ENCODE results near the gene KCNQ2.

KCNQ2 gene

DNA sequence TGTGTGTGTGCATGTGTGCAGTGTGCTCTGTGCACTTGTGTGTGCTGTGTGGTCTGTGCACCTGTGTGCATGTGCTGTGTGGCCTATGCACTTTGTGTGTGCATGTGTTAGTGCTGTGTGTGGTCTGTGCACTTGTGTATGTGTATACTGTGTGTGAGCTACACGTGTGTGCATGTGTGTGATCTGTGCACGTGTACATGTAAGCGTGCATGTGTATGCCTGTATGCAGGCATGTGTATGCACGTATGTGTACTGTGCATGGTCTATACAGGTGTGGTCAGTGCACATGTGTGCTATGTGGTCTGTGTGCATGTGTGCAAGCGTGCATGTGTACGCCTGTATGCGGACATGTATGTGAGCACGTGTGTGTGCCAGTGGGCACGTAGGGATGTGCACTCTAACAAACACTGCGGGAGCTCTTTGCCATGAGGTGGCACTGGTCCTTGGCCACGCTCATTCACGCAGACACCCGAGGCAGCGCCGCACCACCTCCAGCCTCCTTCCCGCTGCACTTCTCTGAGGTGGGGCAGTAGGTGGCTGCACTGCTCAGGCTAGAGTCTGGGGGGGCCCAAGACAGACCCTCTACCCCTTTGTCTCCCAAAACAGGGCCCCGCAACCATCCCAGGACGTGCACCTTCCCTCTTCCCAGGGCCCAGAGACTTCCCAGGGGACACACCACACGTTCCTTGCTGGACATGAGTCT, 68.9 kb downstream of the KCNQ2 start:
- DNase-seq: no peak

DNA sequence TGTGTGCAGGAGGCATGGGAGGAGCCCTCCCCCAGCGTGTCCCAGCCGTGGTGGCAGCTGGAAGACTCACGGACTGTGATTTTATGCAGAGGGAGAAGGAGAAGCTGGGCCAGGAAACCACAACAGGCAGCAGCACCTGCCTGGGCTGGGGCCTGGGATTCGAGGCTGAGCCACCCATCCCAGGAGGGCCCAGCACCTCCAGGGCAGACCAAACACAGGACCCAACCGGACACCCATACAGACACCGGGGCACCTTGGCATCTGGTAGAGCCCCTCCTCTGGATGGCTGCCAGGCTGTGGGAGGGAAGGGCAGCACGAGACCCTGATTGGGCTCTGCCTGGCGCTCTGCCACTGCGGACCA, 69.6 kb downstream of the KCNQ2 start:
- no peak for DNase-seq

DNA sequence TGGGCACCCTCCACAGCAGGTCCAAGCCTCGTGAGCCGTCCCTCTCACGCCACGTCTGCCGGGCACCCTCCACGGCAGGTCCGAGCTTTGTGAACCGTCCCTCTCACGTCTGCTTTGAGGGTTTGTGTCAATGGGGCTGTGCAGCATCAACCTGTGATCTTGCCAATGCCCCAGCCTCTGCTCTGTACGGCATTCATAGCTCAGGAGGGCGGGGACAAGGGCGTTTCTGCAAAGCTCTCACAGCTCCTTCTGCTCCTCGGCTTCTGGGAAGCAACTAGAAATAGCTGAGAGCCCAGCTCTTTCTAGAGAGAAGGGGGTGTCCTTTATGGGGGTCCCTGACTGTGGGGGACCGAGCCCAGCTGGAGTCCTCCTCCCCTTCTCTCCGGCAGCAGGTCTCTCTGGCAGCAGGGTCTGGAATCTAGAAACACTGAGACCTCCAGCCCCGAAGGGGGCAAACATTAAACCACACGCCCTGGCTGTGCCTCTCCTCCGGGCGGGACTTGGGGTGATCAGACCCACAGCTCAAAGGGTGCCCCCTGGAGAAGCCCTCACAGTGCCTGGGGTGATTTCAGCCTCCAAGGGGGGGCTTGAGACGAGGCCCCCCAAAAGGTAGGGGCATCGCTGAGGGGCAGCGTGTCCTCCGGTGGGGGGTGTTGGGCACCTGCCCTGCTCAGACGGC, 70.1 kb downstream of the KCNQ2 start:
- DNase-seq: no peak

DNA sequence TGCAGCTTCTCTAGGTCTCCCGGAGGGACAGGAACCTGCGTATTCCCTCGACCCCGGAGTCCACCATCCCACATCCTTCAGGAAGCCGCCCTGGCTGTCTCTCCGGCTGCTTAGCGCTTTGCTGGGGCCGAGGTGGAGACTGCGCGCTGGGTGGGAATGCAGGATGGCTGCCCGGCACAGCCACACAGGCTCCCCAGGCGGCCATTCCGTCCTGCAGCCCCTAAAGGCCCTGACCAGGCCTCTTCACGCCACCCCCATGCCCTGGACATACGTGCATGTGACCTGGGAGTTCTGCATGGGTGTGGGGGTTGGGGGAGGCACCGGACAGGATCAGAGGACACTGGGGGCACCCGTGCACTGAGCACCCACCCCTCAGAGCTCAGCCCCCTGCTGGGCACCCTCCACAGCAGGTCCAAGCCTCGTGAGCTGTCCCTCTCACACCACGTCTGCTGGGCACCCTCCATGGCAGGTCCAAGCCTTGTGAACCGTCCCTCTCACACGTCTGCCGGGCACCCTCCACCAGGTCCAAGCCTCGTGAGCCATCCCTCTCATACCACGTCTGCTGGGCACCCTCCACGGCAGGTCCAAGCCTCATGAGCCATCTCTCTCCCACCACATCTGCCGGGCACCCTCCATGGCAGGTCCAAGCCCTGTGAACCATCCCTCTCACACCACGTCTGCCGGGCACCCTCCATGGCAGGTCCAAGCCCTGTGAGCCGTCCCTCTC, 70.9 kb downstream of the KCNQ2 start:
- no peak for DNase-seq

DNA sequence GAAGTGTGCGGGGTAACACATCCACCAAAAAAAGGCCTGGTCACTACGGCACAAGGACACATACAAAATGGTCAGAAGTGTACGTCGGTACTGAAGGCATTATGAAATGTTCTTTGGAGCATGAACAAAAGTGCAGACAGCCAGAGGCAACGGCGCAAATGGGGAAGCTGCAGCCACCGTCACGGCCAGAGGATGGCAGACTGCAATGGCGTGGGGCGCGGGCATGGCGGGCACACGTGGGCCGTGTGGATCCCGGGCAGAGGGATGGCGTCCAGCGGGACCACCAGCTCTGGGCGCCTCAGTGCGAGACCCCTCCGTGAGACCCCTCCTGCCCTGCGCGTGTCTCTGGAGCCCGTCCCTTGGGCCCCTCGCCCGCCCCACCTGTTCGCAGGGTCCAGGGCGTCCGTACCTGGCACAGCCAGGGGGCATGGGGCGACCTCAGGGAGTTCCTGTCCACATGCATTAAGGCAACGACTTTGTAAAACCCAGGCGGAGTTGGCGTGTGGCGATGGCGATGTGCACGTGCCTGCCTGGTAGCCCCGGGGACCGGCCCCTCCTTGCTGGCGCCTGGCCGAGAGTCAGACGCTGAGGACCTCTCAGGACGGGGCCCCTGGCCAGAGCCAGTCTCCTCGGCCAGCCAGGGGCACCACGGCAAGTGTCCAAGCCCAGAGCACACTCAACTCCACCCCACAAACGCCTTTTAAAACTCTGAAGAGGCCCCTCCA, 71.8 kb downstream of the KCNQ2 start:
- DNase-seq: no peak

DNA sequence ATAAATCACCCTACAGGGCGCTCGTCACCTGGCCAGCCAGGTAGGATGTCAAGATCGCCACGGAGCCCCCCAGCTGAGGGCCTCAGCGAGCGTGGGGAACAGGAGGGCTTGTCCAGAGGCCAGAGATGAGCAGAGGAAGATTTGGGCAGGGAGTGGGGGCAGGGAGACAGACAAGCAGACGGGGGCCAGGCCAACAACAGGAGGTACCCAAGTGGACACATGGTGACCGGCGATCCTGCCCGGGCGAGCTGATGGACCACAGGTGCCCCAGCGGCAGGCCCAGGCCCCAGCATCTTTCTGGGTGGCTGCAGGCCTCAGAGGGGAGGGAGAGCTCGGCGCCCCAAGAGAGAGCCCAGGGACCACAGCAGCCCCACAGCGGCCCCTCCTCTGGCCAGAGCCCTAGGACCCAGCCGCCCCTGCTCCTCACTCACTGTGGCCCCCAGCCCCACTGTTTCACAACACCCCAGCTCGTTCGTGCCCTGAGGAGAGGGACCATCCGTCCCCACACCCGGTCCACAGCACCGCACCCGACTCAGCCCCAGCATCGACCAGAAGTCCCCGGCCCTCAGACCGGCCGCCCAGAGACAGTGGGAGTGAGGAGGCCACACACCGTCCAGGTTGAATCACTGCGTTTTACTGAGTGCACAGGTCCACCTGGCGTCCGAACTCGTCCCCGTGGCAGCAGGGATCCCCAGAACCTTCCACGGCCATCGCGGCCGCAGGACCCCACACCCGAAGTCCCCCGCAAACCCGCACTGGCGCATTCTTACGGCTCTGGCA, 72.7 kb downstream of the KCNQ2 start:
- no peak for DNase-seq

DNA sequence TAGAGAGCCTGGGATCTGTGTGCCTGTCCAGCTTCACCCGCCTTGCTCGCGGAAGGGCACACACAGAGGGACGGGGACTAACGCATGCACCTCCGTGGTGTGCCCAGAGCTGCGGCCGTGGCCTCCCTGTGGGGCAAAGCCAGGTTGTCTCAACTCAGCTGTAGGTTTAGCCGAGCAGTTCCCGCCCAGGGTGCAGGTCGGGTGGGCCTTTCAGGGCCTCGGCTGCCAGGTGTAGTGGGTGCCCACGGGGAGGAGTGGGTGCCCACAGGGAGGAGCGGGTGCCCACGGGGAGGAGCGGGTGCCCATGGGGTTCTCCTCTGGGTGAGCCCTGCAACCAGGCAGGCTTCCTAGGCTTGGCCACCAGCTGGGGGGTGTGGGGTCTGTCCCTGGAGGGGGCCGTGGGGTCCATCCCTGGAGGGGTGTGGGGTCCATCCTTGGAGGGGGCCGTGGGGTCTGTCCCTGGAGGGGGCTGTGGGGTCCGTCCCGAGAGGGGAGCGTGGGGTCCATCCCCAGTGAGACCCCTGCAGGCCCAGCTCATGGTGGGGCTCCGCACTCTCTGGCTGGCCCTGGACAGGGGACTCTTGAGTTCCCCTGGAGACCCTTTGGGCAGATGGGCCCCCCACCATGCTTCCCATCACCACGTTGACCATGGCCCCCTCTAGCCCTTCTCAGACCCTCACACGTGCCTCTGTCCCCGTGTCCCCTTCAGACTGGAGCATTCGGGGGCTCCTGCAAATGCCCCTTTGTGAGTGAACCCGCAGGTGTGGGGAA, 73.5 kb downstream of the KCNQ2 start:
- no peak for DNase-seq

DNA sequence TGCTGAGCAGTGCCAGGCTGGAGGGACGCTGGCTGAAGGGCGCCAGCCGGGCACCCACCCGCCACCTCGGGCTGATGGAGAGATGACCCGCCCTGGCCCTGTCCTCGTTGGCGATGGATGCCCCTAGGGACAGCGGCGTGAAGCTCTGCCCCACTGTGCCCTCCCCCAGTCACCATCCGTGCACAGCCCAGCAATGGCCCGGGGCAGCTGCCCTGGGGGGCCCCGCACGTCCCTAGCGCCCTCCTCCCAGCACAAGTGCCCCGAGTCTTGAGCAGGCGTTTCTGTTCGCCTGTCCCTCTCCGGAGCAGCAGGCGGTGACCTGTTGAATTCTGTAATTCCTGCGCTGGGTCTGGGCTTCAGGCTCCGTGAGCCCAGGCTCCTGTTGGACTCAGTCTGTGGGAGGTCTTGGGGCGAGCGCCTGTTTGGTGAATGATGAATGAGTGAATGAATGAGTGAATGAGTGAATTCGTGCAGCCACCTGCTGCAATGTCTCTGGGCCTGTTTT, 74.5 kb downstream of the KCNQ2 start:
- DNase-seq: no peak

DNA sequence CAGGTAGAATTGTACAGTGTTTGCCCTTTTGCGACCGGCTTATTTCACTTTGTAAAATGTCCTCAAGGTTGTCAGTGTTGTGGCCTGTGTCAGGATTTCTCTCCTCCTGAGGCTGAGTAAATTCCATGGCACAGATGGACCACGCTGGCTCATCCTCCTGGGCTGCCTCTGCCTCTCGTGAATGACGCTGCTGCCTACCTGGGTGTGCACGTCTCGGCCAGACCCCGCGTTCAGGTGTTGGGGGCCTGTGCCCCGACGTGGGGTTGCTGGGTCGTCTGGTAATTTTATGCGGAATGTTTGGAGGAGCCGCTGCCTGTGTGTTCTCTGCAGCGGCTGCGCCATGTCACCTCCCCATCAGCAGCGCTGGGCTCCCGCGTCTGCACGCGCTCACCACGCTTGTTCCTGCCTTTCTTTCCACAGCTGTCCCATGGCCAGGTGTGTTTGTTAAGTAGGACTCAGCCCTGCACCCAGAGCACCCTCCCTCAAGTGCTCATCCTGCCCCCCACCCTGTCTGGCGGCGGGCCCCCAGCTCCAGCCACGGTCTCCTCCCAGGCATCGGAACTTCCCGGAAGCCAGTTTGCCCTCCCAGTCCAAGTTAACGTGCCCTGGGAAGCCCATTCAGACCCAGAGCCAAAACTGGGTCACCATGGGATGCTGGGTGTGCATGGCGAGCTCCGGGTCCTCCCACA, 75.2 kb downstream of the KCNQ2 start:
- no peak for DNase-seq

DNA sequence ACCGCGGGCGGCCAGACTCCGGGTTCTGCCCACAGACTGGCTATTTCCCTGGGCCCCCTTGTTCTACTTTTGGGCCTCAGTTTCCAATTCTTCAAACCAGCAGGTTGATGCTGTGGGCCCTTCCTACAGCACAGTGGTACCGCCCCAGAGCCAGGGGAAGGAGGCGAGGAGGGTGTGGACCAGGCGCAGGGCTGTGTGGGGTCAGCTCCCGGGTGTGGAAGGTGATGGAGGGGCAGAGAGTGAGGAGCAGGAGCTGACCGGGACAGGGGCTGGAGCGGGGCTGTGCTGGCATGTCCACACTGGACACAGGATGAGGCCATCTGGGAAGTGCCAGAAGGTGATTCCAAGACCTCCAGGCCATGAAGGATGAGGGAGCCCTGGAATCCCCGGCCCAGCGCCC, 76.2 kb downstream of the KCNQ2 start:
- no peak for DNase-seq

DNA sequence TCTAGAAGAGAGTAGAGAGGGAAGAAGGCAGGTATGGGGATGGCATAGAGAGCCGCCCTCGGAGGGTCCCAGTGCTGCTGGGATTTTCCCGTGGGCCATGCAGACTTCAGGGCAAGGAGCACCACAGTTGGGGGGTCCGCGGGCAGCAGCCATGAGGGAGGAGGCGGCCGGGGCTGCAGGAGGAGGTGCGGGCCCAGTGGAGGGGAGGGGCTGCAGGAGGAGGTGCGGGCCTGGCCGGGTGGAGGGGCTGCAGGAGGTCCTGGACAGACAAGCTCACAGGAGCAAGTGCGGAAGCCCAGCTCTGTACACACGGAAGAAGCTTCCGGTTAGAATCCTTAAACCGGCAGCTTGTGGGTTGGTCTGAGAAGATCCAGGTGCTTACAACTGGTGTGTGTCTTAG, 76.7 kb downstream of the KCNQ2 start:
- no peak for DNase-seq

DNA sequence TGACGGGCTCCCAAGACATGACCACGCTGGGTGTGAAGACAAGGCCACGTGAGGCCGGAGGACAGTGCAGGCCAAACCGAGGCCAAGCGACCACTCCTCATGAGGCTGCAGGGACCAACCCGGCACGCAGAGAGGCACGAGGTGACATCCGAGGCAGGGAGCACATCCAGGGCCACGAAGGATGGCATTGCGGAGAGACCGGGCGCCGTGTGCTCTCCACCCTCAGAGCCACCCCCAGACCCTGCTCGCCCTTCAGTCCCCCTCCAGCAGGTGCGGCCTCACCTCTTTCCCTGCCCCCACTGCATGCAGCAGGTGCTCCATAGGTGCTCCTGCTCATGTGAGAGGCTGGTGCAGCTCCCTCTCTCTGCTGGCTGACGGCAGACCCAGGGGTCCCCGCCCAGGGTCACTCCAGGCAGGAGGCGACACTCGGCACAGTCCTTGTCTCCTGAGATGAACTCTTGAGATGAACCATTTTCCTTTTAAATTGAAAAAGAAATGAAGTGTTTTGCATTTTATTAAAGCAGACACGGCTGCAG, 77.5 kb downstream of the KCNQ2 start:
- no peak for DNase-seq

DNA sequence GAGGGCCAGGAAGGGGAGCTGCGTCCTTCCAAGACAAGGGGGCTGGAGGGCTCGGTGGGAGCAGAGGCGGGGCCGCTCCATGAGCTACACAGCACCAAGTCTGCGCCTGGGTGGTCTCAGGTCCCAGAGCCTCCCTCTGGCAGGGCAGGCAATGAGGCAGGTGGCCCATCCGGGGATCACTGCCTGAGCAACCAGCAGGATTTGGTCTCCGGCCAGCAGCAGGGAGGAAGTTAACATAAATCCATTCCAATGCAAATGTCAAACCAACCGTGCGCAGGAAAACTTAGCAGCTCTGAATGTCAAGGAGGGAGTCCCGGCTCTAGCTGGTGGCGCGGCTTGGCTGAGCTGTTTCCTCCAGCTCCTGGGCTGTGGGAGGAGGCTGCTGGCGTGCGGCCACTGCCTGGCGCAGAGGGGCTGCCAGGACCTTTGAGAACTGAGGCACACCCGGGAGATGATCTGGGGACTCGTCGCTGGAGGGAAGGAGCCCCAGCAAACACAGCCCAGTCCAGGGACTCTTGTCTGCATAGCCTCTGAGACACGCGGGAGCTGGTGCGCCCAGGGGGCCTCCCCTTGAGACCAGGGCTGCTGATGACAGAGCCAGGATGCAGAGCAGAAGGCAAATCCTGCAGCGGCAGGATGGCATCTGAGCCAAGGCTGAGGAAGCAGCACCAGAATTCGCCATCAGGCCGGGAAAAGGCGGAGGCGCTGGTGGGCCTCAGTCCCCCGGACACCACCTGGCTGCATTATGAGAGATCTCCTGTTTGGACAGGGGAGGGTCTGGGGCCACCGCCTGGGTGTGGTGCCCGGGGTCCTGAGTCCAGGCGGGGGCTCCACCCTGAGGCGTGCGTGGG, 78.2 kb downstream of the KCNQ2 start:
- DNase-seq: no peak

DNA sequence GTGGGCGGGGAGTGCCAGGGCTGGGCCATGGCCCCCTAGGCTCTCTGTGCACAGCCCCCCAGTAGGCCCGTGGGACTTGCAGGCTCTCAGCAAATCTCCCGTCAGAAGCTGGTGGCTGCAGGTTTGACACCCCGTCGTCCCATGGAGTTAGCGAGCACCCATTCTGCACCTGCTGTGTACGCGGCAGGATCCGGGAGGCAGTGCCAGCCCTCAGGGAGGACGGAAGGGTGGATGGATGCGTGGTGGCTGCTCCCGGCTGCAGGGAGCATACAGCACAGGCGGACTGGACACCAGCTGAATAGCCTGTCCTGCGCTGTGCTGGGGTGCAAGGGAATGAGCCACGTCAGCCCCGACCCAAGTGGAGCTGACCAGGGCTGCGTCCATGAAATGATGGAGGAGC, 78.9 kb downstream of the KCNQ2 start:
- no peak for DNase-seq

DNA sequence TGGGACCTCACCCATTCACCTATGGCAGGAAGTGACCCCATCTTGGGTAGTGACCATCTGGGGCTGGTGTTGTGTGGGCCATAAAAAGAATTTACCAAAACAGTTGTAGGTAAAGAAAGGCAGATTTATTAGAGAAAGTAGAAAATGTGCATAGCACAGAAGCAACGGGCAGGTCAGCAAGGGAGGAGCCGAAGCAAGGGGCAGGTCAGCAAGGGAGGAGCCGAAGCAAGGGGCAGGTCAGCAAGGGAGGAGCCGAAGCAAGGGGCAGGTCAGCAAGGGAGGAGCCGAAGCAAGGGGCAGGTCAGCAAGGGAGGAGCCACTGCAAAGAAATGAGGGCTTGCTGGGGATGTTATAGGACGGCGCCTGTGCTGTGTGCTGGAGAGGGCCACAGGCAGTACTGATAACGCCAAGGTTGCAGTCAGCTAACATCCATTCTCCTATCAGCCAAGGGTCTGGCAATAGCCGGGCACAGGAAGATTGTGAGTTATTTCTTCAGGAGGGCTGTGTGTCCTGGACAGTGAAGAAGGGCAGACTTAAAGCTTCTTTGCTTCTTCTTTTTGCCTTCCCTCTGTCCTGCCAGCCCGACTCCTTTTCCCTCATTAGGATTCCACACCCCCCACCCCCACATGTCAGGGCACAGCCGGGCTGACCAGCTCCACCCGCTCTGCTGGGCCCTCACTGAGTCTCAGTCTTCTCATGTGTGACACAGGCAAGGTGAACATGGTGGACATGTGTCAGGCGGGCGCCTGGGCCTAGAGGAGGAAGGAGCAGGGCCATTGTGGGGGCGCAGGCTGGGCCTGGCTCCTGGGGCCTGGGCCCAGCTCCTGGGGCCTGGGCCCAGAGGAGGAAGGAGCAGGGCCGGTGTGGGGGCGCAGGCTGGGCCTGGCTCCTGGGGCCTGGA, 79.7 kb downstream of the KCNQ2 start:
- no peak for DNase-seq

DNA sequence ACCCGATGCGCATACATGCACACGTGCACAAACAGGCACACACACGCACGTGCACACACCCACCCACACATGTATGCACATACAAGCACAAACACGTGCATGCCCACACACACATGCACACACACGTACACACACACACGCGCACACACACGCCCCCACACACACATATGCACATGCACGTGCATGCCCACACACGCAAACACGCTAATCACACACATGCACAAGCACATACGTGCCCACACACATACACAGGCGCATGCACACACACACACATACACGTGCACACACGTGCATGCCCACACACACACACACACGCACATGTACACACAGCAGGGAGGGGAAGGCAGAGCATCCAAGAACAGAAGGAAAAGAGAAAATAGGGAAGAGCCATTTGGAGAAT, 84.5 kb downstream of the KCNQ2 start:
- DNase-seq: no peak

DNA sequence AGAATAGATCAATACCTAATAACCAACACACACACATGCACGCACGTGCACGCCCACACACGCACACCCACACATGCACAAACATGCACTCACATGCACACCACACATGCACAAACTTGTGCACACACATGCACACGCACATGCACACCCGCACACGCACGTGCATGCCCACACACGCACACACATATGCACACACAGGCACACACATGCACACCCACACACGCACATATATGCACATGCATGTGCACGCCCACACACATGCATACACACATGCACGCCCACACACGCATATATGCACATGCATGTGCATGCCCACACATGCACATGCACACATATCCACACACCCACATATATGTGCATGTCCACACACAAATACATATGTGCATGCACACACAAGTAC, 85.1 kb downstream of the KCNQ2 start:
- DNase-seq: no peak

DNA sequence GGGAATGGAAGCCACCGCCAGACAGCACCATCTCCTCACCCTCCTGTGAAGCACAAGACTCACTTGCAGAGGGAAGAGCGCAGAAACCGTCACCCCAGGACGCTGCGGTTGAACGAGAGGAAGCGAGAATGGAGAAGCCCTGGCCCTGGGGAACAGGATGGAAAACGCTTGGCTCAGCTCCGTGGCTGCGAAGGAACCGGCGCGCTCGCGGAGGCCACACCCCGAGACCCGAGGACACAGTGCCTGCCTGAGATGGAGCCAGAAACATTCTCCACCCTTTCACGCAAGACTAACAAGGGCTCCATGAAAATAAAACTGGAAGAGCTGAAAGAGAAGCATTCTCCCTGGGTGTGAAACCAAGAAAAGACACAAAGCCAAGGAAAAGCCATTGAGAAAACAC, 86.0 kb downstream of the KCNQ2 start:
- no peak for DNase-seq

DNA sequence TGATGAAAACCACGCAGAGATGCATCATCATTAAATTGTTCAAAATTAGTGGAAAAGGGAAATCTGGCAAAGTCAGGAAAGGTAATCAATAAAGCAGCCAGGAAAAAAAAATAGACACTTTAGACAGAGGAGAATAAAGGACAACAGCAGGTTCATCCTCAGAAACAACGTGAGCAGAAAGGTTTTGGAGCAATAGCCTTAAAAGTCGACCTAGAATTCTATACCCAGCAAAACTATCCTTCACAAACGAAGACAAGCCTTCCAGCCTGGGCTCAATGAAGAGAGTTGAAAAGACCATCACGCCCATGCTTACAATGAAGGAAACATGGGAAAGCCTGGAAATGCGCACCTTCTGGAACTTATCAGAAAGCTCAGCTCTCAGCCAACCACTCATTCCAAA, 86.6 kb downstream of the KCNQ2 start:
- no peak for DNase-seq

Data from fibroblast of skin of scalp (primary cell).